ENCODE data around the gene MAFG. TPM values are rescaled to one million over a fixed set of nuclear protein-coding genes. Genes with fewer than 3 reads are reported as not detected.

The MAFG gene
- total RNA-seq, 2 donors from 2014 or later = 8.3 to 14.5 TPM

- no peak for ATAC-seq
- no peaks in the 10 kb centered on the region for H3K27me3 ChIP-seq
- H3K4me1 ChIP-seq = peaks cover 51% of the 10 kb centered on the region
- intact Hi-C loops (cut with DNase I) = no loop called here
- no peak overlapping the region for H3K4me3 ChIP-seq
- H3K27ac ChIP-seq = peak overlapping the region in 2 of 4 donors; percentile 63 to 98
- H3K9me3 ChIP-seq = no peaks in the 10 kb centered on the region
- TF ChIP-seq, protein P1, sequence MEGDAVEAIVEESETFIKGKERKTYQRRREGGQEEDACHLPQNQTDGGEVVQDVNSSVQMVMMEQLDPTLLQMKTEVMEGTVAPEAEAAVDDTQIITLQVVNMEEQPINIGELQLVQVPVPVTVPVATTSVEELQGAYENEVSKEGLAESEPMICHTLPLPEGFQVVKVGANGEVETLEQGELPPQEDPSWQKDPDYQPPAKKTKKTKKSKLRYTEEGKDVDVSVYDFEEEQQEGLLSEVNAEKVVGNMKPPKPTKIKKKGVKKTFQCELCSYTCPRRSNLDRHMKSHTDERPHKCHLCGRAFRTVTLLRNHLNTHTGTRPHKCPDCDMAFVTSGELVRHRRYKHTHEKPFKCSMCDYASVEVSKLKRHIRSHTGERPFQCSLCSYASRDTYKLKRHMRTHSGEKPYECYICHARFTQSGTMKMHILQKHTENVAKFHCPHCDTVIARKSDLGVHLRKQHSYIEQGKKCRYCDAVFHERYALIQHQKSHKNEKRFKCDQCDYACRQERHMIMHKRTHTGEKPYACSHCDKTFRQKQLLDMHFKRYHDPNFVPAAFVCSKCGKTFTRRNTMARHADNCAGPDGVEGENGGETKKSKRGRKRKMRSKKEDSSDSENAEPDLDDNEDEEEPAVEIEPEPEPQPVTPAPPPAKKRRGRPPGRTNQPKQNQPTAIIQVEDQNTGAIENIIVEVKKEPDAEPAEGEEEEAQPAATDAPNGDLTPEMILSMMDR (IDR thresholded peaks at IDR 0.05) = no peak
- no peak for TF ChIP-seq POLR2A (IDR thresholded peaks at IDR 0.05)
- WGBS, 2 donors = 47 to 78% methylated on average over 12 to 21 of the region's 21 CpGs
- peak in 1 of 4 donors; percentile 39 for DNase-seq
- no peaks in the 10 kb centered on the region for H3K36me3 ChIP-seq (replicated peaks in 1 of 2; ENCODE audit: insufficient read depth in 1 of 2, low read depth in 2 of 2)
Measured at GRCh38 chr17:81924557-81925532, 2.7 kb downstream of the MAFG start.

DNA sequence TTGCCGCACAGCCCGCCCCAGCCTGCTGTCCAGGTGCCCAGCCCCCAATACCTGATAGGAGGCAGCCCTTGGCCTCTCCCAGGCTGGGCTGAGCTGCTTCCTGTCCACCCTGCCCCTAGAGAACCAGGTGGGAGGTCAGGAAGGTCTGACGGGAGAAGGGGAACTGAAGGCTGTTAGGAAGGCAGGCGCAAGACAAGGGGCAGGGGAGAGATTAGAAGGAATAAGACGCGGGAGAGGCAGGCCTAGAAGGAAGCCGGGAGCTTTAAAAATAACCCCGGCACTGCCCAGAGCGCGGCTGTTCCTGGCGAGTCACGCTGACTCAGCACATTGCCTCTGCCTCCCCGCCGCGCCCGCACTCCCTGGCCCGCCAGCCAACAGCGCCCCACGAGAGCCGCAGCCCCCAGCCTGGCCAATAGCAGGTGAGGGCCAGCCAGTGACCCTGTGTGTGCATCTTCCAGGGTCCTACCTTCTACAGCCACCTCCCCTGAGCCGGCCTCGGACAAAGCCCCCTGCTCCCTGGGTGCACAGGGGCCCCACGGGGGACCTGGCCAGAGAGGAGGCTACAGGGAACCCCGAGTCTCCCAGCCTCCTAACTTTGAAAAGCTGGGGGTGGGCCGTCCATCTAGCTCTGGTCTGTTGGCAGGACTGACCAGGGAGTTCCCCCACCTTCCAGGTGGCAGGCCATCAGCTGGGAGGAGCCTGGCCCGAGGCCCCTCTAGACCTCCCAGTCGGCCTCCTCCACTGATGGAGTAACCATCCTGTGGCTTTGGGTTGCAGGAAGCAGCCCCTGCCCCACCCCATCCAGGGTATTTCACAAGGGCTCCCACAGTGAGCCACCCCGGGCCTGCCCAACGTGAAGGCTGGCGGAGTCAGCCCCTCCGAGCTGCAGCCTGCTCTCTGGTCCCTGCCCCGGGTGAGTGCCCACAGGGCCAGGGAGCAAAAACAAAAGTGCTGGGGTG, 4.0 kb downstream of the MAFG start:
- H3K27ac ChIP-seq = peak overlapping the region in 2 of 4 donors; percentile 63
- H3K36me3 ChIP-seq (replicated peaks in 1 of 2; ENCODE audit: insufficient read depth in 1 of 2, low read depth in 2 of 2) = no peaks in the 10 kb centered on the region
- peaks cover 46% of the 10 kb centered on the region for H3K4me1 ChIP-seq
- DNase-seq (peak; percentile 64 to 78 (median 70)), ATAC-seq (no peak)
- intact Hi-C loops (cut with DNase I) = no loop called here
- no peak for TF ChIP-seq POLR2A (IDR thresholded peaks at IDR 0.05)
- TF ChIP-seq, protein P1 (IDR thresholded peaks at IDR 0.05) = no peak
- no peaks in the 10 kb centered on the region for H3K27me3 ChIP-seq
- WGBS, 2 donors = 16 to 28% methylated on average over 7 to 32 of the region's 32 CpGs
- no peak overlapping the region for H3K4me3 ChIP-seq
- no peaks in the 10 kb centered on the region for H3K9me3 ChIP-seq

DNA sequence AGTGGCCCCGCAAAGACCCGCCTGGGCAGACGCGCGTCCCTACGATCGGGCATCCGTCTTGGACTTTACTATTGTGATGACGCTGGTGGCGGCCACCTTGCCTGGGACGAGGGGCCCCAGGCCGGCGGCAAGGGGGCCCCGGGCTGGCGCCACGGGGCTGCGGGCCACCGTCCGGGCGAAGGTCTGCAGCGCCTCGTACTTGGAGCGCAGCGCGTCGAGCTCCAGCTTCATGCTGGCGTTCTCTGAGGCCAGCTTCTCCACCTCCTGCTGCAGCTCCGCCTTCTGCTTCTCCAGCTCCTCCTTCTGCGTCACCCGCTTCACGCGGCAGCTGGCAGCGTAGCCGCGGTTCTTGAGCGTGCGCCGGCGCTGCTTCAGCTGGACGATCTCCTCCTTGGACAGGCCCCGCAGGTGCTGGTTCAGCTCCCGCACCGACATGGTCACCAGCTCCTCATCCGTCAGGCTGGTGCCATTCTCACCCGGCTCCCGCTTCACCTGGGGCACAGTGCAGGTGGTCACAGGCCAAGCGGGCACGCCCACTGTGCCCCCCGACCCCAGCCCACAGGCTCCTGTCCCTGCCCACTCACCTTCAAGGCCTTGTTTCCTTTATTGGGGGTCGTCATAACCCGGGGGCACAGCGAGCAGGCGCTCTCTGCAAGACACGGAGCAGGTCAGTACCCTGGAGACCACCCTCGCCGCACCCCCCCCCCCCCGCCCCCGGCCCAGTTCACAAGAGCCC, 4.8 kb downstream of the MAFG start:
- ATAC-seq = no peak
- intact Hi-C loops (cut with DNase I) = no loop called here
- no peak overlapping the region for H3K4me3 ChIP-seq
- H3K27ac ChIP-seq = peak overlapping the region in 1 of 4 donors; percentile 63
- no peaks in the 10 kb centered on the region for H3K9me3 ChIP-seq
- H3K36me3 ChIP-seq (replicated peaks in 1 of 2; ENCODE audit: insufficient read depth in 1 of 2, low read depth in 2 of 2) = no peaks in the 10 kb centered on the region
- WGBS, 2 donors = 84 to 91% methylated on average over 45 to 51 of the region's 58 CpGs
- TF ChIP-seq, protein P1 (IDR thresholded peaks at IDR 0.05) = no peak
- TF ChIP-seq POLR2A (IDR thresholded peaks at IDR 0.05) = no peak
- peaks cover 43% of the 10 kb centered on the region for H3K4me1 ChIP-seq
- H3K27me3 ChIP-seq = no peaks in the 10 kb centered on the region
- no peak for DNase-seq

DNA sequence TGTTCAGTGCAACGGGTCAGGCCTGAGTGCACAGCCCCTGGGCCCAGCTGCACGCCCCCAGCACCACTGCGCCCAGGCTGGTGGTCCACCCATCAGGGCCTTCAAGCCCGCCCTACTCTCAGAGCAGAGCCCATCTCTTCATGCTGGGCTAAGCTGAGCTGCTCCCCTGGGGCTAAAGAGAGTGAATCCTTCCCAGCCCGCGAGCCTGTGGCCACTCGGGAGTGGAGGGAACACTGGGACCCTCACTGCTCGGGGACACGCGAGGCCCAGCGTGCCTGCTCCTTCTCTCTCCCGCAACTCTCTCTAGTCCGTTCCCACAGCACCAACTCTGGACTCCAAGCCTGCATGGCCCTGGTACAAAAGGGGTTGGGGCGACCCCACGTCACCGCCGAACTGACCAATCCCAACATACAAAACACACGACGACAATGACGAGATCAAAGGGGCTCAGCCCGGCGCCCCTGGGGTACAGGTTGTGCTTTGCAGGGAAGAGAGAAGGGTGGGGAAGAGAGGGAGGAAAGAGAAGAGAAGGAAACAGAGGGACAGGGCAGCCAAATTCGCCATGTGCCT, 5.5 kb downstream of the MAFG start:
- ATAC-seq = no peak
- DNase-seq = no peak
- Histone ChIP-seq H3K9me3 (no peaks in the 10 kb centered on the region), H3K4me3 (no peak overlapping the region), H3K4me1 (peaks cover 45% of the 10 kb centered on the region), H3K27ac (no peak overlapping the region), H3K27me3 (no peaks in the 10 kb centered on the region), H3K36me3 (replicated peaks in 1 of 2; ENCODE audit: insufficient read depth in 1 of 2, low read depth in 2 of 2) (no peaks in the 10 kb centered on the region)
- TF ChIP-seq, protein P1 (IDR thresholded peaks at IDR 0.05) = no peak
- TF ChIP-seq POLR2A (IDR thresholded peaks at IDR 0.05) = no peak
- intact Hi-C loops (cut with DNase I) = no loop called here
- WGBS, 2 donors = 88 to 89% methylated on average over 14 to 22 of the region's 23 CpGs

Data from body of pancreas (tissue), 4 donors.